ENCODE data around the gene NAA16.

The NAA16 gene

GRCh38 chr13:41411522-41411921 lies 100.5 kb downstream of the NAA16 start:
- H3K36me3 ChIP-seq, result no peaks in the 10 kb centered on the region
- no peaks in the 10 kb centered on the region for H3K27me3 ChIP-seq
- H3K4me1 ChIP-seq (ENCODE audit: control insufficient read depth in 1 of 2, insufficient read depth in 1 of 2, low read depth in 1 of 2, low read length in 1 of 2), result no peaks in the 10 kb centered on the region
- no peak for TF ChIP-seq CTCF (IDR thresholded peaks at IDR 0.05)
- no peak overlapping the region for H3K4me3 ChIP-seq (ENCODE audit: low read depth in 1 of 2, low read length in 1 of 2)
- no peaks in the 10 kb centered on the region for H3K9me3 ChIP-seq
- no peak overlapping the region for H3K27ac ChIP-seq

GRCh38 chr13:41413872-41414271 lies 102.8 kb downstream of the NAA16 start:
- Histone ChIP-seq H3K4me1 (ENCODE audit: control insufficient read depth in 1 of 2, insufficient read depth in 1 of 2, low read depth in 1 of 2, low read length in 1 of 2) (no peaks in the 10 kb centered on the region), H3K9me3 (no peaks in the 10 kb centered on the region), H3K27me3 (no peaks in the 10 kb centered on the region), H3K4me3 (ENCODE audit: low read depth in 1 of 2, low read length in 1 of 2) (no peak overlapping the region), H3K36me3 (no peaks in the 10 kb centered on the region), H3K27ac (no peak overlapping the region)
- no peak for TF ChIP-seq CTCF (IDR thresholded peaks at IDR 0.05)

- H3K27ac ChIP-seq, result no peak overlapping the region
- no peak for TF ChIP-seq CTCF (IDR thresholded peaks at IDR 0.05)
- H3K9me3 ChIP-seq, result no peaks in the 10 kb centered on the region
- no peaks in the 10 kb centered on the region for H3K27me3 ChIP-seq
- no peaks in the 10 kb centered on the region for H3K36me3 ChIP-seq
- H3K4me3 ChIP-seq (ENCODE audit: low read depth in 1 of 2, low read length in 1 of 2), result no peak overlapping the region
- no peaks in the 10 kb centered on the region for H3K4me1 ChIP-seq (ENCODE audit: control insufficient read depth in 1 of 2, insufficient read depth in 1 of 2, low read depth in 1 of 2, low read length in 1 of 2)
Observed at GRCh38 chr13:41416276-41416675, 105.2 kb downstream of the NAA16 start.

- no peaks in the 10 kb centered on the region for H3K4me1 ChIP-seq (ENCODE audit: control insufficient read depth in 1 of 2, insufficient read depth in 1 of 2, low read depth in 1 of 2, low read length in 1 of 2)
- no peaks in the 10 kb centered on the region for H3K9me3 ChIP-seq
- no peak overlapping the region for H3K4me3 ChIP-seq (ENCODE audit: low read depth in 1 of 2, low read length in 1 of 2)
- no peak overlapping the region for H3K27ac ChIP-seq
- no peaks in the 10 kb centered on the region for H3K36me3 ChIP-seq
- H3K27me3 ChIP-seq, result no peaks in the 10 kb centered on the region
- TF ChIP-seq CTCF (IDR thresholded peaks at IDR 0.05), result no peak
Observed at GRCh38 chr13:41418027-41418426, 107.0 kb downstream of the NAA16 start.

GRCh38 chr13:41418731-41419130 lies 107.7 kb downstream of the NAA16 start:
- H3K4me1 ChIP-seq (ENCODE audit: control insufficient read depth in 1 of 2, insufficient read depth in 1 of 2, low read depth in 1 of 2, low read length in 1 of 2), result no peaks in the 10 kb centered on the region
- TF ChIP-seq CTCF (IDR thresholded peaks at IDR 0.05), result no peak
- no peak overlapping the region for H3K27ac ChIP-seq
- no peaks in the 10 kb centered on the region for H3K36me3 ChIP-seq
- no peaks in the 10 kb centered on the region for H3K27me3 ChIP-seq
- H3K4me3 ChIP-seq (ENCODE audit: low read depth in 1 of 2, low read length in 1 of 2), result no peak overlapping the region
- H3K9me3 ChIP-seq, result no peaks in the 10 kb centered on the region

GRCh38 chr13:41419206-41419605 lies 108.1 kb downstream of the NAA16 start:
- H3K4me1 ChIP-seq (ENCODE audit: control insufficient read depth in 1 of 2, insufficient read depth in 1 of 2, low read depth in 1 of 2, low read length in 1 of 2), result no peaks in the 10 kb centered on the region
- H3K9me3 ChIP-seq, result no peaks in the 10 kb centered on the region
- no peak overlapping the region for H3K27ac ChIP-seq
- H3K4me3 ChIP-seq (ENCODE audit: low read depth in 1 of 2, low read length in 1 of 2), result no peak overlapping the region
- TF ChIP-seq CTCF (IDR thresholded peaks at IDR 0.05), result no peak
- no peaks in the 10 kb centered on the region for H3K27me3 ChIP-seq
- H3K36me3 ChIP-seq, result no peaks in the 10 kb centered on the region
